Ishikawa (cell line): ENCODE data around the gene NT5M.

Experiments
- CEBPB ChIP-seq: IDR thresholded peaks from 2 replicates; pipeline ENCODE4 v1.6.1; 2012
- EGR1 ChIP-seq: IDR thresholded peaks from 2 replicates; pipeline ENCODE4 v1.6.1; 2012
- EP300 ChIP-seq: IDR thresholded peaks from 2 replicates; pipeline ENCODE4 v1.6.1; 2012; ENCODE audit warnings: borderline replicate concordance
- RAD21 ChIP-seq: IDR thresholded peaks from 2 replicates; pipeline ENCODE4 v1.6.1; 2012; ENCODE audit warnings: low read depth
- TAF1 ChIP-seq: IDR thresholded peaks from 2 replicates; pipeline ENCODE4 v1.6.1; 2012; ENCODE audit warnings: low read depth, mild to moderate bottlenecking
- TEAD4 ChIP-seq: IDR thresholded peaks from 2 replicates; pipeline ENCODE4 v1.6.1; 2012
- YY1 ChIP-seq: IDR thresholded peaks from 2 replicates; pipeline ENCODE4 v1.6.1; 2012; ENCODE audit warnings: low read depth
- TF ChIP-seq, protein P1 (sequence below): IDR thresholded peaks from 2 replicates; pipeline ENCODE4 v1.6.1; 2012
- TF ChIP-seq, protein P2 (sequence below): IDR thresholded peaks from 2 replicates; pipeline ENCODE4 v1.6.1; 2012; ENCODE audit warnings: low read depth, mild to moderate bottlenecking
- TF ChIP-seq, protein P3 (sequence below): IDR thresholded peaks from 2 replicates; pipeline ENCODE4 v1.6.1; 2012

DNA sequence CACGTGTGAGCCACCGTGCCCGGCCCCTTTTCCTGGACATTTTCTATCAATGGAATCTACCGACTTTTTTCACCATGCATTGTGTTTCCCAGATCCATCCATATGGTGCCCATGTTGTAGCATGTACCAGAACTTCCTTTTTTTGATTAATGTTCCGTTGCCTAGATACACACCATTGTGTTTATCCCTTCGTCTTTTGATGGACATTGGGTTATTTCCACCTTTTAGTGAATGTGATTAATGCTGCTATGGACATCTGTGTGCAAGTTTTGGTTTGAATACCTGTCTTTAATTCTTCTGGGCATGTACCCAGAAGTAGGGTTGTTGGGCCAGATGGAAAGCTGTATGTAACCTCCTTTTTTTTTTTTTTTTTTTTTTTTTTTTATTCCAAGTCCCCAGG, 79.8 kb downstream of the NT5M start:
- TF ChIP-seq YY1 (no peak), RAD21 (no peak), TAF1 (no peak), EGR1 (no peak), CEBPB (no peak), TEAD4 (no peak), EP300 (no peak)
- TF ChIP-seq, protein P1, sequence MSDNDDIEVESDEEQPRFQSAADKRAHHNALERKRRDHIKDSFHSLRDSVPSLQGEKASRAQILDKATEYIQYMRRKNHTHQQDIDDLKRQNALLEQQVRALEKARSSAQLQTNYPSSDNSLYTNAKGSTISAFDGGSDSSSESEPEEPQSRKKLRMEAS = no peak
- TF ChIP-seq, protein P2, sequence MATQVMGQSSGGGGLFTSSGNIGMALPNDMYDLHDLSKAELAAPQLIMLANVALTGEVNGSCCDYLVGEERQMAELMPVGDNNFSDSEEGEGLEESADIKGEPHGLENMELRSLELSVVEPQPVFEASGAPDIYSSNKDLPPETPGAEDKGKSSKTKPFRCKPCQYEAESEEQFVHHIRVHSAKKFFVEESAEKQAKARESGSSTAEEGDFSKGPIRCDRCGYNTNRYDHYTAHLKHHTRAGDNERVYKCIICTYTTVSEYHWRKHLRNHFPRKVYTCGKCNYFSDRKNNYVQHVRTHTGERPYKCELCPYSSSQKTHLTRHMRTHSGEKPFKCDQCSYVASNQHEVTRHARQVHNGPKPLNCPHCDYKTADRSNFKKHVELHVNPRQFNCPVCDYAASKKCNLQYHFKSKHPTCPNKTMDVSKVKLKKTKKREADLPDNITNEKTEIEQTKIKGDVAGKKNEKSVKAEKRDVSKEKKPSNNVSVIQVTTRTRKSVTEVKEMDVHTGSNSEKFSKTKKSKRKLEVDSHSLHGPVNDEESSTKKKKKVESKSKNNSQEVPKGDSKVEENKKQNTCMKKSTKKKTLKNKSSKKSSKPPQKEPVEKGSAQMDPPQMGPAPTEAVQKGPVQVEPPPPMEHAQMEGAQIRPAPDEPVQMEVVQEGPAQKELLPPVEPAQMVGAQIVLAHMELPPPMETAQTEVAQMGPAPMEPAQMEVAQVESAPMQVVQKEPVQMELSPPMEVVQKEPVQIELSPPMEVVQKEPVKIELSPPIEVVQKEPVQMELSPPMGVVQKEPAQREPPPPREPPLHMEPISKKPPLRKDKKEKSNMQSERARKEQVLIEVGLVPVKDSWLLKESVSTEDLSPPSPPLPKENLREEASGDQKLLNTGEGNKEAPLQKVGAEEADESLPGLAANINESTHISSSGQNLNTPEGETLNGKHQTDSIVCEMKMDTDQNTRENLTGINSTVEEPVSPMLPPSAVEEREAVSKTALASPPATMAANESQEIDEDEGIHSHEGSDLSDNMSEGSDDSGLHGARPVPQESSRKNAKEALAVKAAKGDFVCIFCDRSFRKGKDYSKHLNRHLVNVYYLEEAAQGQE = no peak
- TF ChIP-seq, protein P3, sequence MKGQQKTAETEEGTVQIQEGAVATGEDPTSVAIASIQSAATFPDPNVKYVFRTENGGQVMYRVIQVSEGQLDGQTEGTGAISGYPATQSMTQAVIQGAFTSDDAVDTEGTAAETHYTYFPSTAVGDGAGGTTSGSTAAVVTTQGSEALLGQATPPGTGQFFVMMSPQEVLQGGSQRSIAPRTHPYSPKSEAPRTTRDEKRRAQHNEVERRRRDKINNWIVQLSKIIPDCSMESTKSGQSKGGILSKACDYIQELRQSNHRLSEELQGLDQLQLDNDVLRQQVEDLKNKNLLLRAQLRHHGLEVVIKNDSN = no peak
